ENCODE measurements around the gene RIPPLY1.

The RIPPLY1 gene

GRCh38 chrX:106903291-106903824 is at the start of gene RIPPLY1:
Gene RIPPLY1 (minus strand): TSS chrX:106903341. CDS start chrX:106903287, 54 bp downstream.
- DNase-seq = no peak

- DNase-seq = no peak
Observed at GRCh38 chrX:106952538-106952937, 49.4 kb upstream of the RIPPLY1 start.

- no peak for DNase-seq
Observed at GRCh38 chrX:106952089-106952488, 48.9 kb upstream of the RIPPLY1 start.

GRCh38 chrX:106951230-106951629 is 48.1 kb upstream of the RIPPLY1 start:
- DNase-seq = no peak

GRCh38 chrX:106950381-106950780 is 47.2 kb upstream of the RIPPLY1 start:
- DNase-seq = no peak

GRCh38 chrX:106949366-106949765 is 46.2 kb upstream of the RIPPLY1 start:
- no peak for DNase-seq

GRCh38 chrX:106948641-106949040 is 45.5 kb upstream of the RIPPLY1 start:
- no peak for DNase-seq

GRCh38 chrX:106946464-106946863 is 43.3 kb upstream of the RIPPLY1 start:
- no peak for DNase-seq

GRCh38 chrX:106940068-106940467 is 36.9 kb upstream of the RIPPLY1 start:
- DNase-seq = no peak

GRCh38 chrX:106939566-106939965 is 36.4 kb upstream of the RIPPLY1 start:
- no peak for DNase-seq

GRCh38 chrX:106936246-106936645 is 33.1 kb upstream of the RIPPLY1 start:
- DNase-seq = no peak

- no peak for DNase-seq
Observed at GRCh38 chrX:106935175-106935574, 32.0 kb upstream of the RIPPLY1 start.

GRCh38 chrX:106933538-106933961 is 30.4 kb upstream of the RIPPLY1 start:
- no peak for DNase-seq

GRCh38 chrX:106932960-106933537 is 29.9 kb upstream of the RIPPLY1 start:
- DNase-seq = no peak

GRCh38 chrX:106932492-106932923 is 29.4 kb upstream of the RIPPLY1 start:
- DNase-seq = no peak

GRCh38 chrX:106931831-106932491 is 28.8 kb upstream of the RIPPLY1 start:
- DNase-seq = no peak

- DNase-seq = no peak
Observed at GRCh38 chrX:106928227-106928626, 25.1 kb upstream of the RIPPLY1 start.

- DNase-seq = no peak
Observed at GRCh38 chrX:106927700-106928099, 24.6 kb upstream of the RIPPLY1 start.

- DNase-seq = no peak
Observed at GRCh38 chrX:106927023-106927422, 23.9 kb upstream of the RIPPLY1 start.

GRCh38 chrX:106921637-106922036 is 18.5 kb upstream of the RIPPLY1 start:
- DNase-seq = no peak

GRCh38 chrX:106919932-106920452 is 16.9 kb upstream of the RIPPLY1 start, which contains the start of gene CLDN2:
Gene CLDN2 (plus strand): TSS chrX:106920402. CDS start chrX:106928229, 7,827 bp downstream.
- no peak for DNase-seq

- no peak for DNase-seq
Observed at GRCh38 chrX:106917830-106918500, 14.8 kb upstream of the RIPPLY1 start.

- no peak for DNase-seq
Observed at GRCh38 chrX:106912864-106913263, 9.7 kb upstream of the RIPPLY1 start.

- DNase-seq = no peak
Observed at GRCh38 chrX:106906361-106906760, 3.2 kb upstream of the RIPPLY1 start.
